Naive B cell (primary cell): ENCODE measurements around the gene CANT1. TPM values are rescaled to one million over a fixed set of nuclear protein-coding genes. Genes with fewer than 3 reads are reported as not detected.
A peak's percentile ranks its signal among the peaks of the same experiment; 100 is the strongest.

ENCODE experiments used
- ATAC-seq, 2 donors: fragments of 150-1000 bp; cut with Tn5 transposase; 2 replicates each; pipeline ENCODE4 v1.10.0; 2021; ENCODE audit warnings: low read depth in 2 of 2, mild to moderate bottlenecking in 2 of 2, moderate library complexity in 2 of 2
- DNase-seq: peaks from one replicate; pipeline ENCODE4 v3.0.0; 2022
- H3K27ac Mint-ChIP-seq, 6 donors: one replicate each; pipeline ENCODE4 v1.8.0; 2020 to 2022; ENCODE audit warnings: mild to moderate bottlenecking in 6 of 6, mixed read lengths in 6 of 6, moderate library complexity in 5 of 6, inconsistent platforms in 2 of 6
- H3K27me3 Mint-ChIP-seq, 3 donors: one replicate each; pipeline ENCODE4 v1.8.0; 2021 to 2022; ENCODE audit warnings: mixed read lengths in 3 of 3, mild to moderate bottlenecking in 1 of 3
- H3K36me3 Mint-ChIP-seq, 2 donors: one replicate each; pipeline ENCODE4 v1.8.0; 2020 to 2022; ENCODE audit warnings: mixed read lengths in 2 of 2, inconsistent platforms in 1 of 2, mild to moderate bottlenecking in 1 of 2
- H3K4me1 Mint-ChIP-seq, 3 donors: one replicate each; pipeline ENCODE4 v1.8.0; 2020 to 2022; ENCODE audit warnings: mixed read lengths in 3 of 3, inconsistent platforms in 1 of 3, mild to moderate bottlenecking in 1 of 3, moderate library complexity in 1 of 3
- H3K4me3 Mint-ChIP-seq, 8 donors: one replicate each; pipeline ENCODE4 v1.8.0; 2020 to 2022; ENCODE audit warnings: mild to moderate bottlenecking in 8 of 8, mixed read lengths in 8 of 8, moderate library complexity in 8 of 8, inconsistent platforms in 2 of 8
- H3K9me3 Mint-ChIP-seq, 7 donors: one replicate each; pipeline ENCODE4 v1.8.0; 2020 to 2022; ENCODE audit warnings: mixed read lengths in 7 of 7, mild to moderate bottlenecking in 5 of 7, inconsistent platforms in 2 of 7, moderate library complexity in 1 of 7
- polyA plus RNA-seq, 6 donors: library from polyadenylated mRNA; unstranded; fragments of 300-500 nt; fragmentation: Illumina TruSeq; gene quantifications; one replicate each; pipeline ENCODE4 v1.2.3, GENCODE V29; 2021; ENCODE audit warnings: low read depth in 6 of 6

Gene CANT1
- polyA plus RNA-seq, 6 donors from 2014 or later: 3.7 to 9.7 (median 6.0) TPM

DNA sequence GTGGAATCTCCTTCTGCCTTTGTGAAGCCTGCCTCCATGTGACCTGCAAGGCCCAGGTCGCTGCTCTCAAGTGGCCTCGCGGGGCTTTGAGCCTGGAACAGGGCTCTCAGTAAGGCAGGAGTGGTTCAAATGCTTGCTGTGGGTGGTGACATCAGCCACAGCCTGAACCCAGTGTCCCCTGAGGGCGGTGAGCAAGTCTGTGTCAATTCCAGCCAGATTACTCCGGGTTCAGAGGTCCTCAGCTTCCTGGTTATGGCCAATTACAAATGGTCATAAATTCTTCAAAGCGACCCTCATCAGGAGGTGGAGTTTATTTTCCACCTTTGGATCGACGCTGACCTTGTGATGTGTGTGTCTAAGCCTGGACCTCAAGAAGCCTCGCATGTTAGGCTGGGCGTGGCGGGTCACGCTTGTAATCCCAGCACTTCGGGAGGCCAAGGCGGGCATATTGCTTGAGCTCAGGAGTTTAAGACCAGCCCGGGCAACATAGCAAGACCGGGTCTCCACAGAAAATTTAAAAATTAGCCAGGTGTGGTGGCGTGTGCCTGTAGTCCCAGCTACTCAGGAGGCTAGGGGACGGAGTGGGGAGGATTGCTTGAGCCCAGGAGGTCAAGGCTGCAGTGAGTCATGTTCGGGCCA lies 47.1 kb downstream of the CANT1 start:
- H3K9me3 Mint-ChIP-seq: no peaks in the 10 kb centered on the region
- no peak overlapping the region for H3K27ac Mint-ChIP-seq
- no peak for DNase-seq
- no peaks in the 10 kb centered on the region for H3K27me3 Mint-ChIP-seq
- peaks cover 8 to 26% (median 20%) of the 10 kb centered on the region in 3 donors for H3K4me1 Mint-ChIP-seq
- no peak for ATAC-seq
- no peaks in the 10 kb centered on the region for H3K36me3 Mint-ChIP-seq
- H3K4me3 Mint-ChIP-seq: no peak overlapping the region

DNA sequence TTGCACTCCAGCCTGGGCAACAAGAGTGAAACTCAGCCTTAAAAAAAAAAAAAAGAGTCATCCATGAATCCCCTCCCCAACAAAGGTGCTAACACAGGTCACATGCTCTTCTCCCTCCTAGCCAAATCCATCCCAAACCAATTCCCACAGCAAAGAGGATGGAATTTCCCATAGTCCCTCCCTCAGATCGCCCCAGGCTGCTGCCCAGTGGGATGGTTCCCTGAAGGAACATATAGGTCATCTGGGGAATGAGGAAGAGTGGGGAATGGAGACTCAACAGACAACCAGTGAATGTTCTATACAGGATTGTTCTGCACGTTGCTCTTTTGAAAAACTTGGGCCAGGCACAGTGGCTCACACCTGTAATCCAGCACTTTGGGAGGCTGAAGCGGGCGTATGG lies 48.0 kb downstream of the CANT1 start:
- Mint-ChIP-seq H3K27me3 (no peaks in the 10 kb centered on the region), H3K36me3 (no peaks in the 10 kb centered on the region), H3K4me3 (no peak overlapping the region), H3K4me1 (peaks cover 8 to 26% (median 20%) of the 10 kb centered on the region in 3 donors), H3K27ac (peak overlapping the region in 2 of 6 donors; percentile 38 to 59), H3K9me3 (no peaks in the 10 kb centered on the region)
- DNase-seq: no peak
- no peak for ATAC-seq

DNA sequence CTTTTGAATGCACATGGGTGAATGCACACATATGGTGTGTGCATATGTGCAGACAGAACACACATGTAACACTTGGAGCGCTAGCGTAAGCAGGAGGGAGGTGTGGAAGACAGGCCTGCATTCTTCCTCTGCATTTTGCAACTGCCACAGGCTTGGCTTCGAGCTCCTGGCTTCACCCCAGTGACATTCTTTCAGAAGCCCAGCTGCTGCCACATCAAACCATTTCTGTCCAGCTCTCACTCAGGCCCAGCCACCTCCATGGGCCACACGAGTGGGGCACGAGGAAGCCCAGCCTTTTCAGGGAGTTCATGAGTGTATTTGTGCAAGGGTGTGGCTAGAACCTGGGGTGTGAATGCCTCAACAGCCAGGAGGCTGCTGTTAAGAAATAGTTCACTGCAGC lies 48.6 kb downstream of the CANT1 start:
- Mint-ChIP-seq H3K4me1 (peaks cover 8 to 19% (median 17%) of the 10 kb centered on the region in 3 donors), H3K36me3 (no peaks in the 10 kb centered on the region), H3K27me3 (no peaks in the 10 kb centered on the region), H3K27ac (peak overlapping the region in 1 of 6 donors; percentile 78), H3K9me3 (no peaks in the 10 kb centered on the region), H3K4me3 (no peak overlapping the region)
- no peak for ATAC-seq
- no peak for DNase-seq

DNA sequence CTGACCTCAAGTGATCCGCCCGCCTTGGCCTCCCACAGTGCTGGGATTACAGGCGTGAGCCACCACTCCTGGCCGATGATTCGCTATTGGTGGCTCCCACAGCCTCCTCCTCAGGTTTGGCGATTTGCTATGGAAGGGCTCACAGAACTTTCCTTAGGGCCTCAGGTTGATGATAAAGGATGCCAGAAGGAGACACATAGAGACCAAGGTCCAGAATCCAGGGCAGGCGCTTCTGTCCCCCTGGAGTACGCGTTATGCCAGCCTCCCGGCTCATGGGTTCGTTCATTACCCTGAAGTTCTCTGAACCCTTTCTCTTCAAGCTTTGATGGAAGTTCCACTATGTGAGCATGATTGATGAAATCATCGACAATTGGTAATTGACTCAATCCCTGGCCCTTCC lies 49.8 kb downstream of the CANT1 start:
- Mint-ChIP-seq H3K27me3 (no peaks in the 10 kb centered on the region), H3K4me1 (peaks cover 5 to 8% (median 5%) of the 10 kb centered on the region in 3 donors), H3K4me3 (no peak overlapping the region), H3K9me3 (no peaks in the 10 kb centered on the region), H3K36me3 (no peaks in the 10 kb centered on the region), H3K27ac (no peak overlapping the region)
- DNase-seq: no peak
- no peak for ATAC-seq

DNA sequence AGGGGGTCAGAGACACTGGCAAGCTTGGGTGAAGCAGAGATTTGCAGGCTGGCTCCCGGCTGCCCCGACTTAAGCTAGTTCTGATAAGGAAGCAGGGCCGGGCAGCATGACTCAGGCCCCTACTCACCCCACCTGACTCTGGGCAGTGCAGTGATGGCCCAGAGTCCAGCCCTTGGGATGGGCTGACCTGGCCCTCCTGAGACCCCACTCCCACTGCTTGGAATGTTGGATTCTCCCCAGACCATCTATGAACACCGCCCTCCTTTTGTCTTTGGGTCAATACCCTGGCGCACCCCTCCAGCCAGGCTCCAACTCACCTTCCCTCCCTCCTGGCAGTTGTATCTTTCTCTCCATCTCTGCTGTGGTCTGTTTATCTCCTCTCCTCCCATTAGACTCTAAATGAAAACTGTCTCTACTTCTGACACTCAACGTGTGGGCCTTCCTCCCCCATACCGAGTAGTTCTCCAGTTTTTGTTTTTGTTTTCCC lies 50.9 kb downstream of the CANT1 start:
- no peaks in the 10 kb centered on the region for H3K36me3 Mint-ChIP-seq
- DNase-seq (no peak), ATAC-seq (no peak)
- H3K27ac Mint-ChIP-seq: peak overlapping the region in 1 of 6 donors; percentile 87
- no peaks in the 10 kb centered on the region for H3K9me3 Mint-ChIP-seq
- no peaks in the 10 kb centered on the region for H3K27me3 Mint-ChIP-seq
- peaks cover 0 to 4% (median 0%) of the 10 kb centered on the region in 3 donors for H3K4me1 Mint-ChIP-seq
- H3K4me3 Mint-ChIP-seq: no peak overlapping the region

DNA sequence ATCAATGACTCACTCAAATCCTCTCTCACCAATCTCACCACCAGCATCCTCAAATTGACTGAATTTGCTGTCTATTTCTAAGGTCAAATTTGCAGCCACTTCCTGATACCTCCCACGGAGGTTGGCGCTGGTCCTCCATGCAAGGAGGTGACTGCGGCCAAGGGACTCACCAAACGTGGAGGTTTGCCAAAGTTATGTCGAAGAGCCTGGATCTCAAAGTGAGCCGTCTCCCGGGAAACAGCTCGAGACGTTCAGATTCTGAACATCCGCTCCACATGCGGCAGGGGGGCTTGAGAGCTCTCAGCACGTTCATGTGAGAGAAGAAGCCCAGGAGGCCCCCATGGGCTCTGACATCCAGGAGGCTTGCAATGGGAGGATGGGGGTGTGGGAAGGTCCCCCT lies 52.4 kb downstream of the CANT1 start:
- Mint-ChIP-seq H3K9me3 (no peaks in the 10 kb centered on the region), H3K4me1 (peaks cover 0 to 4% (median 0%) of the 10 kb centered on the region in 3 donors), H3K27ac (peak overlapping the region in 1 of 6 donors; percentile 39), H3K4me3 (no peak overlapping the region), H3K27me3 (no peaks in the 10 kb centered on the region), H3K36me3 (no peaks in the 10 kb centered on the region)
- no peak for ATAC-seq
- no peak for DNase-seq

DNA sequence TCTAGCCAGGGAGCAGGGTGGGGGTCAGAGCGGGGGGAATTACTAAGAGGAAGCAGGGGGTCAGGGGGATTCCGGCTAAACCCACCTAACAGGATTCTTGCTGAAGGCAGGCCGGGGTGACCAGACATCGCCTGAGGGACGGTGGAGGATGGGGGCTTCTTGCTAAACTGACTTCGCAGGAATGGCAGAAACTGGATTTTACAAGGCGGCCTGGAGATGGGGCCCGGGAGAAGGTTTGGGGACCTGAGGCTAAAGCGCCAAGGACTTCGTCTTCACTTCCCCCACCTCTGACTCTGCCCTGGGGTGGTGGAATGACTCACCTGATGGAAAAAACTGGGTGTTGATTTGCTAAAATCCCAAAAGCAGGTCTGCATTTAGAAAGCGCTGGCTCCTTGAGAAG lies 53.3 kb downstream of the CANT1 start:
- H3K9me3 Mint-ChIP-seq: peaks cover 0 to 2% (median 1%) of the 10 kb centered on the region in 7 donors
- H3K36me3 Mint-ChIP-seq: peaks cover 0 to 2% of the 10 kb centered on the region in 2 donors
- H3K4me1 Mint-ChIP-seq: no peaks in the 10 kb centered on the region
- DNase-seq: no peak
- H3K27me3 Mint-ChIP-seq: peaks cover 0 to 5% (median 0%) of the 10 kb centered on the region in 3 donors
- peak overlapping the region in 1 of 8 donors; percentile 63 for H3K4me3 Mint-ChIP-seq
- H3K27ac Mint-ChIP-seq: peak overlapping the region in 1 of 6 donors; percentile 39
- ATAC-seq: no peak

DNA sequence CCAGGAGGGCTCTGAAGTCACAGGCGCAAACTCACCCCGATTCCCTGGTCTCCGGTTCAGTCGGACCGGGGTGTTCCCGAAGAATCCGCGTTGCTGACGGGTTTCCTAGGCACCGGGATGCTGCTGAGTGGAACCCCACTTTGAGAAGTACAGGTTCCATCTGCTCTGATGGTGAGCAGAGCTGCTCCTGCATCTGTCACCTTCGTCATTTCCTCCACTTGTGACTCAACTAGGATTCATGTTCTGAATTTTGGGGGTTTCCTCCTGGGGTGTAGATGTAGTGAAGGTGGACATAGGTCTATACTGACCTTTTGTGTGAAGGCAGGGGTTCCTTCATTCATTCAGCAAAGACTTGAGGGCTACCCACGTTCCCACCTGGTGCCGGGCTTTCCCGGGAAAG lies 54.9 kb downstream of the CANT1 start:
- Mint-ChIP-seq H3K36me3 (peaks cover 0 to 14% of the 10 kb centered on the region in 2 donors), H3K9me3 (peaks cover 0 to 18% (median 14%) of the 10 kb centered on the region in 7 donors), H3K27me3 (peaks cover 0 to 6% (median 0%) of the 10 kb centered on the region in 3 donors), H3K27ac (no peak overlapping the region), H3K4me3 (no peak overlapping the region), H3K4me1 (no peaks in the 10 kb centered on the region)
- ATAC-seq (no peak), DNase-seq (no peak)

DNA sequence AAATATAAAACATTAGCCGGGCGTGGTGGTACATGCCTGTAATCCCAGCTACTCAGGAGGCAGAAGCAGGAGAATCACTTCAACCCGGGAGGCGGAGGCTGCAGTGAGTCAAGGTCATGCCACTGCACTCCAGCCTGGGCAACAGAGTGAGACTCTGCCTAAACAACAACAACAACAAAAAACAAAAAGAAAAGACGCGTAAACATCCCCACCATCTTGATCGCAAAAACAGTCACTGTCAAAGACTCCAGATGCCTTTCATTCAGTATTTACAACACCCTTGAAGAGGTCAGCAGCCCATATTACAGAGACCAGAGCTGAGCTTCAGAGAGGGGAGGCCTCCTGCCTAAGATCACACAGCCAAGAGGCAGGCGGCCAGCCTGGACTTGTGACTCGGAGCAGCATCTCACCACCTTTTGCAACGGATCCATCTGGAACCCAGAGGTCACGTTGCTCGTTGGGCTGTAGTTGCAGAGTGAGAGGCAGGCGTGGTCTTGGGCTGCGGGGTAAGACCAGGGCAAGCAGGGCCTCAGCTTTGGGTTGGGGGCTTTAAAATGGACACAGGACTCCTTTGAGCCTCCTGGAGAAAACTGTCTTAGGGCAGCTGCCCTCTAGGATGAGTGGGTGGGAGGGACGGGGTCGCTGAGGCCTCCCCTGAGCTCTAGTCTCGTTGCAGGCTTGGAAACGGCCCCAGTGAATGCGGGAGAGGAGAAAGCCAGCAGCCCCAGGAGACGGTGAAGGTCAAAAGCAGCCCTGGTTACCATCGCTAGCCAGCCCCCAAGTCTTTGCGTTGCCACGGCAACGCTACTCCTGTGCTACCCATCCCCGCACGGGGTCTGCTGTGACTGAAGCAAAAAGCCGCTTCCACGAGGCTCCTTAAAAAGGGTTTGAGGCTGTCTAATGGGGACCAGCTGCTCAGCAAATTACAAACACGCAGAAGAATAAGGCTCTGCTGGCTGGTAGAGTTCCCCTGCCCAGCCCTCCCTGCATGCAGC lies 55.9 kb downstream of the CANT1 start:
- H3K4me1 Mint-ChIP-seq: no peaks in the 10 kb centered on the region
- peak overlapping the region in 1 of 6 donors; percentile 62 for H3K27ac Mint-ChIP-seq
- no peak for ATAC-seq
- H3K36me3 Mint-ChIP-seq: peaks cover 0 to 14% of the 10 kb centered on the region in 2 donors
- peaks cover 0 to 6% (median 0%) of the 10 kb centered on the region in 3 donors for H3K27me3 Mint-ChIP-seq
- H3K4me3 Mint-ChIP-seq: no peak overlapping the region
- H3K9me3 Mint-ChIP-seq: peaks cover 0 to 21% (median 17%) of the 10 kb centered on the region in 7 donors
- DNase-seq: no peak

DNA sequence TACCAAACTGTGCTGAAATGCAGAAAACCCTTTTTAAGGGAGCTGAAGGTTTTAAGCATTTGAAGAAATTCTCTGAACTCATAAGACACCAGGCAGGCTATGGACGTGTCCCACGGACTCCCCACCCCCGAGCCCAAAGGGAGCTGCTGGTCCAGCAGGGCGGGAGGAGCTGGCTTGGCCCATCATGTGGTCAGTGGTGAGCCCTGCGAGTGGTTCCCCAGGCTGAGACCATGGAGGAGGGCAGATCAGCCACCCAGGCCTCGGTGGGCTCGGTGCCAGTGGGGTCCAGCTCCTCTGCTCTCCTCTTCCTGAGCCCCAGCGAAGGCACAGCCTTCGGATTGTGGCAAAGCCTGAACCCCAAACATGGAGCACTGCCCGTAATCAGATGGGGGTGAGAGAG lies 56.9 kb downstream of the CANT1 start:
- H3K27ac Mint-ChIP-seq: no peak overlapping the region
- peaks cover 0 to 21% (median 17%) of the 10 kb centered on the region in 7 donors for H3K9me3 Mint-ChIP-seq

DNA sequence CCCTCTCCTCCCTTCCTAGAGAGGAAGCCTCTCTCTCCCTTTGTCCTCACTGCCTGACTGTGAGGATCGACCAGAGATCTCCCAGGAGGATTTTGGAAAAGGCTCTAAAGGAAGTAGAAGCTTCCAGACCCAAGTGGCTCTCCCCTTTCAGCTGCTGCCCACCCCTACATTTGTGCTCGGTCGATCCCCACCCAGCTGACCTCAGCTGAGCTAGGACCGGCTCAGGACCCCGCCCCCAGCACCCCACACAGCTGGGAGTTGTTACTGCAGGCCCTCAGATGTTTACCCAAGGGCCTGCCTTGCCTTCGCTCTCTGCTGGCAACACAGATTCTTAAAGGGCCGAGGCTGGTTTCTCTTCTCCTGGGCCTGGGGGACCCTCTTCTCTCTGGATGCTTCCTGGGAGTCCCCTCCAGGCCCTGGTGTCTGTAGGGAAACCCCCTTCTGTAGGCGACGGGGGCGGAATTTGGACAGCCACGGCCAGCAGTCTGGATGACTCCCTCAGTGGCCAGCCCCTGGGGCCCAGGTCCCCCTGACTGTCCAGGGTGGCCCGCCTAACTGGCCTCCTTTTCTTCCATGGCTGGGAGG lies 57.5 kb downstream of the CANT1 start:
- Mint-ChIP-seq H3K9me3 (peaks cover 0 to 21% (median 17%) of the 10 kb centered on the region in 7 donors), H3K4me3 (no peak overlapping the region), H3K4me1 (no peaks in the 10 kb centered on the region), H3K27ac (no peak overlapping the region), H3K27me3 (peaks cover 0 to 6% (median 0%) of the 10 kb centered on the region in 3 donors), H3K36me3 (peaks cover 0 to 14% of the 10 kb centered on the region in 2 donors)
- ATAC-seq: no peak
- DNase-seq: no peak

More for the DNA sequence above, 56.9 kb downstream of the CANT1 start:
- peaks cover 0 to 6% (median 0%) of the 10 kb centered on the region in 3 donors for H3K27me3 Mint-ChIP-seq
- DNase-seq (no peak), ATAC-seq (no peak)
- H3K36me3 Mint-ChIP-seq: peaks cover 0 to 14% of the 10 kb centered on the region in 2 donors
- H3K4me3 Mint-ChIP-seq: no peak overlapping the region
- no peaks in the 10 kb centered on the region for H3K4me1 Mint-ChIP-seq

DNA sequence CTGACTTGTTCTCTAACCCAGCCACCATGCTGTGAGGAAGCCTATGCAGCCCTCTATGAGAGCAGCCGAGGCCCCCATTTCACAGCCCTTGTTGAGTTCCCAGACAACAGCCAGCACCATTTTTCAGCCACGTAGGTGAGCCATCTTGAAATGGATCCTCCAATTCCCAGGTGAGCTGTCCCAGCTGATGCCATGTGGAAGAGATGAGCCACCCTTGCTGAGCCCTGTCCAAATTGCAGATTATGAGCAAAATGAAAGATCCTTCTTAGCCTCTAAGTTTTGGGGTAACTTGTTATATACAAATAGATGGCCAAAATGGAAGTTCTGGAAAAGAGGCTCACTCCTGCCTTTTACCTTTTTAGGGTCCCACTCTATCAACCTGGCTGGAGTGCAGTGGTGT lies 58.7 kb downstream of the CANT1 start:
- Mint-ChIP-seq H3K27me3 (peaks cover 0 to 8% (median 6%) of the 10 kb centered on the region in 3 donors), H3K4me1 (peaks cover 9 to 11% (median 11%) of the 10 kb centered on the region in 3 donors), H3K4me3 (peak overlapping the region in 1 of 8 donors; percentile 5), H3K27ac (no peak overlapping the region), H3K9me3 (peaks cover 0 to 21% (median 17%) of the 10 kb centered on the region in 7 donors), H3K36me3 (peaks cover 0 to 14% of the 10 kb centered on the region in 2 donors)
- ATAC-seq (no peak), DNase-seq (no peak)
